Measurements from ENCODE around the gene POU2AF1. TPM values are rescaled to one million over a fixed set of nuclear protein-coding genes. Genes with fewer than 3 reads are reported as not detected.
A peak's percentile ranks its signal among the peaks of the same experiment; 100 is the strongest.

Gene POU2AF1
- total RNA-seq, 1 donor from 2014 or later = 0.38 TPM

DNA sequence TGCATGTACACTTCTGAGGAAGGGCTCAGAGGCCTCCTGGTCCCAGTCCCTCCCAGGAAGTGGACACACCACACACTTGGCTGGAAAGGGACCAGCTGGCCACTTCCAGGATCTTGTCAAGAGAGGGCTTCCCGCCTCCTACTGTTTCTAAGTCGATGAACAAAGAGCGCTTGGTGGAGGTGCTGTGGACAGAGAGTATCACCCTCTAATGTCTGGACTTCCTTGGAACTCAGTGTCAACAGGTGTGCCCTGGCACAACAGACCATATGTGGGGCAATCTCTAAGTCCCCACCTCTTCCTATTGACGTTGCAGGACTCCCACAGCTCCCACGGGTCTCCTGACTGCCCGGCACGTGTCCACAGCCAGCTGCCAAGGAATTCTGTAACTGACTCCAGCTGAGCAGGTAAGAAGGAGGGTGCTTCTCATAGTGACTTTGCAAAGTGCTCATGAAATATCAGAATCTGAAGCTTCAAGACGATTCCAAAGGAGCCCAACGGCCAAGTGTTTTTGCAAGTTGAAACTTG lies 16.1 kb downstream of the POU2AF1 start:
- peak; percentile 70 for ATAC-seq
- DNase-seq (ENCODE audit: low spot score) = peak; percentile 95

DNA sequence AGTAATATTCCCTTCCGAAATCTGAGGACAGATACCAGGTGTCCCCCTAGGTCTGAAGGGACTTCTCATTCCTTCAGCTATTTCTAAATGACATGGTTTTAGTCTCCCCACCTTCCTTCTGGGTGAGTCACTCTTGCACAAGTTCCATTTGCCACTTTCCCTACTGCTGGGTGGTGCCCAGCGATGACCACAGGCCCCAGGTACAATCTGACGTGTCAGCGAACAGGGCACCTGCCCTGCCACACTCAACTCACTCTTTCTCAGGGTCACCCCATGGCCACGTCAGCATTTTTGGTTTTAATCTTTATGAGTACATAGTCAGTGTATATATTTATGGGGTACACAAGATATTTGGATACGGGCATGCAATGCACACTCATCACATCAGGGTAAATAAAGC lies 17.2 kb downstream of the POU2AF1 start:
- ATAC-seq = no peak
- no peak for DNase-seq (ENCODE audit: low spot score)

DNA sequence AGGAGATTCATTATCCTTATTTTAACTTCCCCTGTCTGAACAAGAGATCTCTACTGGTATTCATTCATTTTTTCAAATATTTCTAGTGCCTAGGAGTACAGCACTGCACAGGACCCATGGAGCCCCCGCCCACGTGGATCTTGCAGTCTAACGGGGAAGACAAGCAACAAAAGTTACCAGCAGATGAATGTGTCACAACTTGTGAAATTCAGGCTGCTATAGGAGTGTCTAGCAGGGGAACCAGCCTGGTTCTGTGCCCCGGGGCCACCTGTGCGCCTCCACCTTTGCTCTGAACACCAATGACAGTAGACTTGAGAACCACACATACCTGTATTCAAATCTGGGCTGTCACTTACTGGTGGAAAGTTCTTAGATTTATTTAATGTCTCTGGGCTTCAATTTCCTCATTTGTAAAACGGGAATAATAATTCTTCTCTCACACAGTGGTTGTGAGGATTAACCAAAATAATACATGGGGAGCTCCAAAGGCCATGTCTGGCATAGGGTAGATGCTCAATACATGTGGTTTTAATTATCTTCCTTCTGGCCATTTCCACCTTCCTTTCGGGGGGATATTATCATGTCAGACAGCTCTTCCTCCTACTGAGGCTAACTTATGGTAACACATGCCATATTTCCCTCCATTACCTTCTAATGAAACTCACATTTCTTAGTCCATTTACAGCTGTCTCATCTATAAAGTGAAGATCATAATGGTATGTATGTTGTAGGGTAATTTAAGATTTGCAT lies 17.8 kb downstream of the POU2AF1 start:
- no peak for ATAC-seq

DNA sequence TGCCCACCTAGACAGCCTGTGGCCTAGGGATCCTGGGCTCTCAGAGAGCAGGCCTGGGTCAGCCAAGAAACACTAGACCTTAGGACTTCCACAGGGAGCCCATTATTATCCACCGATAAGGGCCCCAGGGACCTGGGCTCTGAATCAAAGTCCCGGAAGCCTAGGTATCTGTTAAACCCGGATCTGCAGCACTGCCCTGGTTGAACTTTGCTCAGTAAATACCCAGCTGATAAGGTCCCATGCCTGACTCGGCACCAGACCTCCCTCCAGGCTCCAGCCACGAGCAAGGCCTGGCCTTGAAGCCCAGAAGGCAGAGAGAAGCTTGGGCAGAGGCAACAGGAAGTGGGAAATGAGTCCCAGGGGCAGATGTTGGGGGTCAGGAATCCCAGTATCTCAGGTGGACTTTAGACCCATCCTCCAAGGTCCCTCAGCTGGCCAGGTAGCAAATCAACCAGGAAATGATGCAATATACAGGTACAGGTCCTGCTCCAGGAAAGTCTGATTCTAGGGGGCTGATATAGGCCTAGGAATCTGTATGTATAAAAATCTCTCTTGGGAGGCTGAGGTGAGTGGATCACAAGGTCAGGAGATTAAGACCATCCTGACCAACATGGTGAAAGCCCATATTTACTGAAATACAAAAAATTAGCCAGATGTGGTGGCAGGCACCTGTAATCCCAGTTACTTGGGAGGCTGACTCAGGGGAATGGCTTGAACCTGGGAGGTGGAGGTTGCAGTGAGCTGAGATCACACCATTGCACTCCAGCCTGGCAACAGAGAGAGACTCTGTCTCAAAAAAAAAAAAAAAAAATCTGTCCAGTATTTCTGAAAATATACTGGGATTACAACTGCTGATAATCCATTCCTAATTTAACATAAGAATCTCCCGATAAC lies 18.7 kb downstream of the POU2AF1 start:
- ATAC-seq (peak; percentile 85), DNase-seq (ENCODE audit: low spot score) (peak; percentile 93)

More for the DNA sequence above, 17.8 kb downstream of the POU2AF1 start:
- no peak for DNase-seq (ENCODE audit: low spot score)

DNA sequence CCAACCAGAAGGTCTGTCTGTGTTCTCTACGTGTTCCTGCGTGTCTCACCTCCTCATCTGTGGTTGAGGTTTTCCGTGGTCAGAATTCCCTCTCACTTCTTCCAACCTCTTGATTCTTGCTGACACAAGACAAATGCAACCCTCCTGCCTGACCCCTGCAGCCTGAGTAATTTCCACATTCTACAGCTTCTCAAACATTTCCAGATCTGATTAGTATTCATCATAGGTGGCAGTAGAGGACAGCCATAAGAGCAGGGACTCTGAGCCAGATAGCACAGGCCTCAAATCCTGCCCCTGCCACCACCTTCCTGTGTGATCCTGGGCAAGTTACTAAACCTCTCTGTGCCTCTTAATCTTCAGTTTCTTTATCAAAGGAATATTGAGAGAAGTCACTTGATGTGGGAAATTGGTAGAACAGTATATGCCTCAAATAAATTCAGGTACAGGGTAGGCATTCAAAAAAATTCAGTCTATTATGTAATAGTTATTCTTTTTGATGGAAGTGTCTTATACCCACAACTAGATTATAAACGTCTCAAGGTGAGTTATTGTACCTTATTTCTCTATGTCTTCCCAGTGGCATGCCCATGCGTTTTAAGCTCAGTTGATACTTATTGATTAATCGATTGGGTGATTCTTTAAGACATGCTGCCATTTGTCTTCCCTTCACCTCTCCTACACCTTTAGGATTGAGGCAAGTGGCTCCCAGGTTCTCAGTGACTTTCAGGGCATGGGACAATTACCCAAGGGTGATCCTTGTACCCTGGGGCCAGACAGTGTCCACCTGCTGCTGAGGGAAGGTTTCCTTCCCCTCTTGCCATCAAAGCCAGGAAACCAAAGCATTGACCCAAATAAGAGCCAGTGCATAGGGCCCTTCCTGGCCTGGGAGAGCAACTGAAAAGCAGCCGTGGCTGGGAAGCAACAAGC lies 19.6 kb downstream of the POU2AF1 start:
- no peak for DNase-seq (ENCODE audit: low spot score)
- ATAC-seq = peak; percentile 19

DNA sequence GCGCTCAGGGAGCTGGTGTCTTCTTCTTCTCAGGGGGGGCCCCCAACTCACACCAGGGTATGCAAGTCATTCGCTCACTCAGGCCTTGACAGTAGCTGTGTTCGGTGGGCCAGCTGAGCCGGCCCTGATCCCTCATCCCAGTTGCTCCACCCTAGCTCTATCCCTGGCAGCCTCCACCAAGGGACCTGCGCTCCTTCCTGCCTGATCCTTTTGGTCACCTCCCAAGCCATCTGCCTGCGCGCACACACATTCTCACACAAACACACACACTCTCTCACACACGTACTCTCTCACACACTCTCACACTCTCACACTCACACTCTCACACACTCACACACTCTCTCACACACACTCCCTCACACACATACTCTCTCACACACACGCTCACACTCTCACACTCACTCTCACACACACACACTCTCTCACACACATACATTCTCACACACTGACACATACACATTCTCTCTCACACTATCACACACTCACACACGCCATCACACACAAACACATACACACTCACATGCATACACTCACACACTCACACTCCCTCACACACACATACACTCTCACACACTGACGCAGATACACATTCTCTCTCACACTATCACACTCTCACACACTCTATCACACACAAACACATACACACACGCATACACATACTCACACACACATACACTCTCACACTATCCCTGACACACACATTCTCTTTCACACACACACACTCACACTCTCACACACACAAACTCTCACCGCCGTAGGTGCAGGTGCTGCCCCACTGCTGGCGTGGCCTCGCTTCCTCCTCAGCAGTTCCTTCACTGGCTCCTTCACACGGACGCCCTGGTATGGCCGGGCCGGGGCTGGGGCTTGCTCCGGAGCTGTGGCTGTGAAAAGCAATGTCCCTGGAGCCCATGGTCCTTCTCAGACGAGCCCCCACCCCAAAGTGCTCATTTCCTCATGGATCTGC lies 20.8 kb downstream of the POU2AF1 start:
- ATAC-seq (no peak), DNase-seq (ENCODE audit: low spot score) (no peak)

DNA sequence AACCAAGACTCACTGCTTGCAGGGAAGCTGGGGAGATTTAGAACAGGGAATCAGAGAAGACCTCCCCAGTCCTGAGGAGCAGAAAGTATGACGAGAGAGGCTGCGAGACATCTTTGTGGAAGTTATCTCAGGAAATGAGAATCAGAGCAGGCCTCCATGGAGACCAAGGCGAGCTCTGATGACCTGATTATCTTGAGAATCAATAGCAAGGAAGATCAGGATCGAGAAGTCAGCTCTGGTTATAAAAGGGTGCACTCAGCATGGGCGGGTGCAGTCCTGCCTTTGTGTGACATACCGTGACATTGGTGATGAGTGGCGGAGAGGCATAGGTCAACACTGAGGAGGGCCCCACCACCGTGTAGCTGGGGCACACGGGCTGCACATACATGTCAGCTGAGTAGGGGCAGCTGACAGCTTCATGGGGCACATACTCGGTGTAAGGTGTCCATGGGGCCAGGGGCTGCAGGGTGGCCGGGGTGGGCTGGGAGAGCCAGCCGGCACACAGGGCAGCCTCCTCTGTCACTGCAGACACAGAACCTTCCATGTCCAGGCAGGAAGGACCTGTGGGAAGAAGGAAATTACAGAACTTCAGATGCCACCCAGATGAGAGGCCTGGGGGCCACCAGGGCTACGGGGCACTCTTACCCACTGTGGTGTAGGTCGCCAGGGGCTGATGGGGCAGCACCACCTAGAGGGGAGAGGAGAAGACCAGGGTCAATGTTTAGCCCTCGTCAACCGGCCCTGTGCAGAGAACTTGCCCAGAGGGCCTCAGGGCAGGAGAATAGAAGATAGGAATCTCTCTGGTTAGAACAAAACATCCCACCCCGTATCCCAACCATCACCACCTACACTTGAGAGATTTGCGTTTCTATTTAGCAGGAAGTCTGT lies 21.7 kb downstream of the POU2AF1 start:
- DNase-seq (ENCODE audit: low spot score) (no peak), ATAC-seq (no peak)

DNA sequence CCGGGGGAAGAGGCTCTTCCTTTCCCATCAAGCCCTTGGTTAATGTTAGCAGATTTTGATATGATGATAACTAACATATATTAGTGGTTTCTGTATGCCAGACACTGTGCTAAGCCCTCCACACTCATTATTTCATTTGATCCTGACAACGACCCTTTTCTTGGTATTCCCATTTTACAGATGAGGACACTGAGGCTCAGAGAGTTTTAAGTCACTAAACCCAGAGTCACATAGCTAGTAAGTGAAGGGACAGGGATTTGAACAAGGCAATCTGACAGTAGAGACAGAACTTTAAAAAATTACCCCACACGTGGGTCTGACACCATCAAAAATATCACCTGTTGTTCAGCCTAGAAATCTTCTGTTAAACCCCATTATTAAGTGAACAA lies 22.4 kb downstream of the POU2AF1 start:
- no peak for ATAC-seq

DNA sequence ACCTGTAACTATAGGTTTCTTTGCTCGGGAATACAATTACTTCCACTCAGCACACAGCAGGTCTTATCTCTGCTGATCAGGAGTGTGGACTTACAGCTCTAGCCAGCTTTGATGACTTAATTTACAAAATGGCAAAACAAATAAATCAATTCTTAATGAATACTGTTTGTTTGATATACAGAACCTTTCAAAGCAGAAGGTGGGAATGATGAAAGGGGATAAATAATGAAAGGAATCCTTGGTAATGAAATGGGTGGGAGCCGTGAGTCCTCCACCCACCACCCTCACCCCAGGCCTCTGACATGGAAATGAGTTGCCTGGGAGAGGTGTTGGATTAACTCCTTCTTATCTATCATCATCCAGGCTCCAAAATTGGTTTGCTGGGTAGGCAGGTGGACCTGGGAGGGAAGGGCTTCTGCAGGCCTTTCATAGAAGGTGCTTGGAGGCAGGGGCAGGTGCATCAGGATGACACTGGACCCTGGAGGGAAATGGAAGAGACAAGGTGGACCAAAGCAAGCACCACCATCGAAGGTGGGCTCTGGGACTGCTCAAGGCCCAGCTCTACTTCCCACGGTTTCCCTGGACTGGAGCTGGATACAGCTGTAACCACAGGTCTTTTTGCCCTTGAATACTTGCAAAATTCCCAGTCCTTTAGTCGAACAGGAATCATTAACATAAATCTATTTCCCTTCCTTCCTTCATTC lies 23.0 kb downstream of the POU2AF1 start:
- DNase-seq (ENCODE audit: low spot score) (no peak), ATAC-seq (no peak)

More for the DNA sequence above, 22.4 kb downstream of the POU2AF1 start:
- no peak for DNase-seq (ENCODE audit: low spot score)

DNA sequence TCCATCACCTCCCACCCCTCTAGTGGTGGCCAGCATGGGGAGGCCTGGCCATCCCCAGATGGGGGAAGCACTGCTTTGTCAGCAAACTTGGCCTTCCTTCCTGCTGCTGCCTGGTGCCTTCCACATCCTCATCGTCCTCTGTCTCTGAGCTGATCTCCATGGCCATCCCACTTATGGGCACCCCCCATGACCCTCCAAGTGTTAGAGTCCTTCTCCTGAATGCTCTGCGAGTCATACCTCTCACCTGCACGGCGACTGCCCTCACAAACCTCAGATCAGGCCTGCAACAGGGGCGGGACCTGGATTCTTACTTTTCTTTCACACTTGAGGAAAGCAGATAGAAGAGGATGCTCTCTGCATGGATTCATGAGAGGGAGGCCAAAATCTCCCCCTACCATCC lies 24.0 kb downstream of the POU2AF1 start:
- ATAC-seq (no peak), DNase-seq (ENCODE audit: low spot score) (no peak)

DNA sequence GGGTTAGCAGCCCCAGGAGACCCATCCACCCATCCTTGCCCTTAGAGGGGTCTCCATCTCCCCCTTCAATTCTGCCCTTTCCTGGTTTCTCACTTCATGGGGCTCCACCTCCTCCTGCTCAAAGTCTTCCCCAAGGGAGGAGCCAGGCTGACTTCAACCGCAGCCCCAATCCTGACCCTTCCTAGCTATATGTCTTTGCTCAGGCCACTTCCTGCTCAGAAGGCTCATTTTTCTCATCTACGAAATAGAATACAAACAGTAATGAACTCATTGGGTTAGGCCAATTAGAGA lies 24.5 kb downstream of the POU2AF1 start:
- ATAC-seq = no peak

DNA sequence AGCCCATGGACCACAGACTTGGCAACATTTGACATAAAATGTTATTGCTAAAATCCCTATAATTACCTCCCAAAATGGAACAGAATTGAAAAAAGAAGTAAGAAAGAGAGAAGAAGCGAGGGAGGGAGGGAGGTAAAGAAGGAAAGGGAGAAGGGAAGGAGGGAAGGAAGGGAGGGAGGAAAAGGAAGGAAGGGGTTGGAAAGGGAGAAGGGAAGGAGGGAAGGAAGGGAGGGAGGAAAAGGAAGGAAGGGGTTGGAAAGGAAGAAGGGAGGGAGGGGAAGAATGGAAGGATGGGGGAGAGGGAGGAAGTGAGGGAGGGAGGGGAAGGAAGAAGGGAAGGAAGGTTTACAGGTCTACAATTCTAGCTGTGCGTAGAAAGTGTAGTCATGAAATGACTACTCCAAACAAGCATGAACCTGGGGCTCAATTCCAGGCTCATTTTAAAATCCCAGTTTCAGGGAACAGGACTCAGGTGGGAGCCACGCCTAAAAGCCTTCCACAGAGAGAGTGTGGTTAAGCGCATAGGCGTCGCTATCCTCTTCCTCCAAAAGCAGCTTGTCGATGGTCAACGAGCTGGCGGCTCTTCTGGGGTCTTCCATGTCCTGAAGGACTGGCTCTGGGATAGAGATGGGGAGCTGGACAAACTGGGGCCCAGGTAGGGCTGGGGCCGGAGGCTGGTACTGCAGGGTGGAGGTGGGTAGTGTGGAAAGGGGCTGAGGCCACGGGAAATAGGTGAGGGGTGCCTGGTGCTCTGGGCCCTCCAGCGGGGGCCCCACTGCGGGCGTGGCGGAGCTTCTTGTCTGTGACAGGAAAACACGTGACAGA lies 25.1 kb downstream of the POU2AF1 start:
- ATAC-seq (no peak), DNase-seq (ENCODE audit: low spot score) (no peak)

More for the DNA sequence above, 24.5 kb downstream of the POU2AF1 start:
- no peak for DNase-seq (ENCODE audit: low spot score)

DNA sequence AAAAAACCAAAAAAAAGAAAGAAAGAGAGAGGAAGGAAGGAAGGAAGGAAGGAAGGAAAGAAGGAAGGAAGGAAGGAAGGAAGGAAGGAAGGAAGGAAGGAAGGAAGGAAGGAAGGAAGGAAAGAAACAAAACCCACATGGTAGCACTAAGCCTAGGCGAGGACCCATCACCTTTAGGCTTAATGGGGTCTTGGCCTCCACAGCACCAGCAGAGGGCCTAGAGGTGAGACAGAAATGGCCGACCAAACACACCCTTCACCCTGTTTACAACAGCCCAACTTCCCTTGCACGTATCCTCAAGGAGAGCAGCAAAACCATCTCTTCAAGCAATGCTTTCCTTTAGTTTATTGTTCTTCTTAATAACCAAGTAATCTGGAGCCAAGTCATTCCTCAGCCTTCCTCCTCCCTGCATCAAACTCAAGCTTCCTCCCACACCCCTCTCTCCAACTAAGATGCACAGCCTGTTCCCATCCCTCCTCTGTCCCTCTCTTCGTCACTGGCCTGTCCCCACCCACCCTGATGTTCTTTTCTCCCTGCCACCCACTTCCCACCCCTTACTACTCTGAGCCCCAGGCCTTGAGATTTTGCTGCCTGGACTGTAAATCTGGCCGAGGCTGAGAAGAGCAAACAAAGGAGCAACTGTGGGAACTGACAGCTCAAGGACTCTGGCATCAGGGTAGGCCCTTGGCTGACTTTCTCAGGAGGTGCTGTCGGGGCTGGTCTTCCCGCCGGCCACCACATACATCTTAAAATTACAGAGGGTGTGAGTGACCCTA lies 26.0 kb downstream of the POU2AF1 start:
- no peak for ATAC-seq
- DNase-seq (ENCODE audit: low spot score) = no peak

DNA sequence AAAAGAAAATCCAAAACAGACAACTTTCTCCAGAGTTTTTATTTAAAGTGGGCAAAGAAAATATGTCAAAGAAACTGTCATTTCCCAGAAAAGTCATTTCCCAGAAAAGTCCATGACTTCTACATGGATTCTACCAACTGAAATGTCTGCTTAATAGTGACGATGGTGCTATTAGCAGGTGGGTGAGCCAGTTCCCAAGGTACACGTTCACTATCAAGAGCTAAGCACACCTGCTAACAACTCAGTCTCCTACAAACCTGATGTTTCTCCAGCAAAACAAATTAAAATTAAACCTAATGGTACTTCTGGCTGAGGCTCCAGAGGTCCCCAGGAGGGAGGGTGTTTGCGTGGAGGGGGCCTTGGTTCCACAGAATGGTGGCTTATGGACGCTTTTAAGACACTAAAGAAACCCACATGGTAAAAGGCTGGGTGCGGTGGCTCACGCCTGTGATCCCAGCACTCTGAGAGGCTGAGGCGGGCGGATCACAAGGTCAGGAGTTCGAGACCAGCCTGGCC lies 26.8 kb downstream of the POU2AF1 start:
- DNase-seq (ENCODE audit: low spot score) (no peak), ATAC-seq (no peak)

DNA sequence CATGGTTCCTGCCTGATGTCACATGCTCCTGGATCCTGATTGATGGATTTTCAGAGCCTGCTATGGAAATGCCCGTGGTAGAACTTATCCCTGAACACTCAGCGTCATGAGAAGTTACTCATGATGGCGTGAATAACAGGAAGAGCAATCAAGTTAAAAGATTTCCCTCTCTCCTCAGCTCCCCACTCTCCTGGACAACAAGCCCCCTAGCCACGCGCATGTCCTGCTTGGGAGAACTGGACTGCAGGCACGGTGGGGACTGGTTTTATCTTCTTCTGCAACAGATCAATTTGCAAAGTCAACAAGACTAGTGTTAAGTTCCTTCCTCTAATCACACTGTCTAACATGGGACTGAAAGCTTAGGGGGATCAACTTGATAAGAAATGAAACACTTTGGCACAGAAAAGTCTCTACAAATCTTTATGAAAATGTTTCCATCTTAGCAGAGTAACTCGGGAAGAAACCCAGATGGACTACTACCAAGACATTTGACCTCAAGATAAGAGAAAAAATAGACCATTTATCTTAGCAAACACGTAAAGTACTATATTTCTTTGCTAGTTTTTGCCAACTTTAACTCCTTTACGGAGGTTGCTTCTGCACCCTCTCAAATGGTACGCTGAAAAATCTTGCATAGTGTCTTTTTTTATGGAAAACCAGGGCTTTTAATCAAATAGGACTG lies 27.6 kb downstream of the POU2AF1 start:
- DNase-seq (ENCODE audit: low spot score) (no peak), ATAC-seq (no peak)

DNA sequence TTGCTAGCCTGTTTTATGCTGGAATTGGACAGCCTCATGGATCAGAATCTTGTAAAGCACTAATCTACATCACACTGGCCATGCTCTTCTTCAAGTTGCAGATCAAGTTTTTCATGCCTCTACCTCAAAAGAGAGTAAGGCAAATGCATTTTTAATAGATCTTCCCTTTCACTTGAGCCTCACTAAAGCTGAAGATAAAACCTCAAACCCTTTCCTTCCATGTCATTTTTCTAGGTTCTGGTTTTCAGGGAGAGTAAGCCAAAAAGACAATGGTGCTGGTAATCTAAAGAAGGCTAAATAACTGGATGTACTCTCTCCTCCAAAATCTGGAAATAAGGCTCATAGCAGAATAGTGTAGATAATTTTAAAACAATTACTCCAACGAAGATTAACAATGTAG lies 28.3 kb downstream of the POU2AF1 start:
- ATAC-seq = no peak

More for the DNA sequence above, 28.3 kb downstream of the POU2AF1 start:
- no peak for DNase-seq (ENCODE audit: low spot score)

All from left lobe of liver (tissue), 2 donors.